Stimulated activated memory B cell treated with anti-CD40 and anti-IgM and Interleukin-4, amounts not matched to agents 10 μg/mL and 1 μg/mL and 100 μg/mL, for 72 hours (primary cell): ENCODE results near the gene TRAP1.

Experiments
- ATAC-seq: fragments of 150-1000 bp; cut with Tn5 transposase; 2 replicates; pipeline ENCODE4 v1.10.0; 2021
- H3K27ac Mint-ChIP-seq: one replicate; pipeline ENCODE4 v1.8.0; 2022; ENCODE audit warnings: mild to moderate bottlenecking, mixed read lengths
- H3K27me3 Mint-ChIP-seq: one replicate; pipeline ENCODE4 v1.8.0; 2022; ENCODE audit warnings: mixed read lengths
- H3K36me3 Mint-ChIP-seq: one replicate; pipeline ENCODE4 v1.8.0; 2022; ENCODE audit warnings: mixed read lengths
- H3K4me1 Mint-ChIP-seq: one replicate; pipeline ENCODE4 v1.8.0; 2022; ENCODE audit warnings: mixed read lengths
- H3K4me3 Mint-ChIP-seq: one replicate; pipeline ENCODE4 v1.8.0; 2022; ENCODE audit warnings: mild to moderate bottlenecking, moderate library complexity, mixed read lengths
- H3K9me3 Mint-ChIP-seq: one replicate; pipeline ENCODE4 v1.8.0; 2022; ENCODE audit warnings: mixed read lengths

The TRAP1 gene

GRCh38 chr16:3744018-3744417, 26.7 kb upstream of the TRAP1 start:
- no peak overlapping the region for H3K4me3 Mint-ChIP-seq
- H3K27ac Mint-ChIP-seq = no peak overlapping the region
- H3K27me3 Mint-ChIP-seq = no peaks in the 10 kb centered on the region
- no peaks in the 10 kb centered on the region for H3K4me1 Mint-ChIP-seq
- ATAC-seq = no peak
- peaks cover 68% of the 10 kb centered on the region for H3K36me3 Mint-ChIP-seq
- no peaks in the 10 kb centered on the region for H3K9me3 Mint-ChIP-seq

- H3K4me1 Mint-ChIP-seq = no peaks in the 10 kb centered on the region
- no peak overlapping the region for H3K4me3 Mint-ChIP-seq
- H3K36me3 Mint-ChIP-seq = peaks cover 75% of the 10 kb centered on the region
- ATAC-seq = no peak
- no peaks in the 10 kb centered on the region for H3K27me3 Mint-ChIP-seq
- no peak overlapping the region for H3K27ac Mint-ChIP-seq
- H3K9me3 Mint-ChIP-seq = no peaks in the 10 kb centered on the region
Observed at GRCh38 chr16:3740934-3741333, 23.6 kb upstream of the TRAP1 start.

- Mint-ChIP-seq H3K4me3 (no peak overlapping the region), H3K4me1 (no peaks in the 10 kb centered on the region), H3K9me3 (no peaks in the 10 kb centered on the region), H3K36me3 (peaks cover 76% of the 10 kb centered on the region), H3K27ac (no peak overlapping the region), H3K27me3 (no peaks in the 10 kb centered on the region)
- ATAC-seq = no peak
Observed at GRCh38 chr16:3740186-3740585, 22.9 kb upstream of the TRAP1 start.

GRCh38 chr16:3739636-3740035, 22.3 kb upstream of the TRAP1 start:
- H3K4me1 Mint-ChIP-seq = no peaks in the 10 kb centered on the region
- ATAC-seq = no peak
- H3K36me3 Mint-ChIP-seq = peaks cover 76% of the 10 kb centered on the region
- H3K9me3 Mint-ChIP-seq = no peaks in the 10 kb centered on the region
- H3K27me3 Mint-ChIP-seq = no peaks in the 10 kb centered on the region
- no peak overlapping the region for H3K27ac Mint-ChIP-seq
- no peak overlapping the region for H3K4me3 Mint-ChIP-seq

GRCh38 chr16:3738541-3738940, 21.2 kb upstream of the TRAP1 start:
- H3K27ac Mint-ChIP-seq = no peak overlapping the region
- H3K4me1 Mint-ChIP-seq = no peaks in the 10 kb centered on the region

GRCh38 chr16:3738128-3738527, 20.8 kb upstream of the TRAP1 start:
- Mint-ChIP-seq H3K27ac (no peak overlapping the region), H3K9me3 (no peaks in the 10 kb centered on the region), H3K4me3 (no peak overlapping the region), H3K36me3 (peaks cover 83% of the 10 kb centered on the region), H3K27me3 (no peaks in the 10 kb centered on the region), H3K4me1 (no peaks in the 10 kb centered on the region)
- no peak for ATAC-seq

More at GRCh38 chr16:3738541-3738940, 21.2 kb upstream of the TRAP1 start:
- no peak for ATAC-seq
- H3K4me3 Mint-ChIP-seq = no peak overlapping the region
- no peaks in the 10 kb centered on the region for H3K27me3 Mint-ChIP-seq
- H3K36me3 Mint-ChIP-seq = peaks cover 81% of the 10 kb centered on the region
- no peaks in the 10 kb centered on the region for H3K9me3 Mint-ChIP-seq

GRCh38 chr16:3737181-3737580, 19.9 kb upstream of the TRAP1 start:
- Mint-ChIP-seq H3K4me1 (no peaks in the 10 kb centered on the region), H3K27me3 (no peaks in the 10 kb centered on the region), H3K36me3 (peaks cover 83% of the 10 kb centered on the region), H3K27ac (no peak overlapping the region), H3K9me3 (no peaks in the 10 kb centered on the region), H3K4me3 (no peak overlapping the region)
- no peak for ATAC-seq

GRCh38 chr16:3736116-3736515, 18.8 kb upstream of the TRAP1 start:
- H3K27ac Mint-ChIP-seq = no peak overlapping the region
- ATAC-seq = no peak
- peaks cover 87% of the 10 kb centered on the region for H3K36me3 Mint-ChIP-seq

GRCh38 chr16:3735541-3735940, 18.2 kb upstream of the TRAP1 start:
- no peak for ATAC-seq
- Mint-ChIP-seq H3K4me1 (no peaks in the 10 kb centered on the region), H3K4me3 (no peak overlapping the region), H3K36me3 (peaks cover 92% of the 10 kb centered on the region), H3K9me3 (no peaks in the 10 kb centered on the region), H3K27me3 (no peaks in the 10 kb centered on the region), H3K27ac (no peak overlapping the region)

More at GRCh38 chr16:3736116-3736515, 18.8 kb upstream of the TRAP1 start:
- Mint-ChIP-seq H3K4me3 (no peak overlapping the region), H3K27me3 (no peaks in the 10 kb centered on the region), H3K4me1 (no peaks in the 10 kb centered on the region), H3K9me3 (no peaks in the 10 kb centered on the region)

- no peak for ATAC-seq
- Mint-ChIP-seq H3K9me3 (no peaks in the 10 kb centered on the region), H3K27ac (no peak overlapping the region), H3K4me3 (no peak overlapping the region), H3K4me1 (no peaks in the 10 kb centered on the region), H3K27me3 (no peaks in the 10 kb centered on the region), H3K36me3 (peaks cover 94% of the 10 kb centered on the region)
Observed at GRCh38 chr16:3734758-3735221, 17.5 kb upstream of the TRAP1 start.

- Mint-ChIP-seq H3K9me3 (no peaks in the 10 kb centered on the region), H3K36me3 (peaks cover 94% of the 10 kb centered on the region), H3K4me1 (no peaks in the 10 kb centered on the region), H3K4me3 (no peak overlapping the region), H3K27ac (no peak overlapping the region), H3K27me3 (no peaks in the 10 kb centered on the region)
- no peak for ATAC-seq
Observed at GRCh38 chr16:3734084-3734757, 16.9 kb upstream of the TRAP1 start.

GRCh38 chr16:3732171-3732570, 14.8 kb upstream of the TRAP1 start:
- H3K9me3 Mint-ChIP-seq = no peaks in the 10 kb centered on the region
- peak overlapping the region; percentile 10 for H3K27ac Mint-ChIP-seq

GRCh38 chr16:3731126-3731935, 14.0 kb upstream of the TRAP1 start:
- H3K27ac Mint-ChIP-seq = peak overlapping the region; percentile 10
- no peaks in the 10 kb centered on the region for H3K27me3 Mint-ChIP-seq
- ATAC-seq = no peak
- no peaks in the 10 kb centered on the region for H3K4me1 Mint-ChIP-seq
- no peaks in the 10 kb centered on the region for H3K9me3 Mint-ChIP-seq
- H3K4me3 Mint-ChIP-seq = no peak overlapping the region
- peaks cover 88% of the 10 kb centered on the region for H3K36me3 Mint-ChIP-seq

More at GRCh38 chr16:3732171-3732570, 14.8 kb upstream of the TRAP1 start:
- Mint-ChIP-seq H3K36me3 (peaks cover 92% of the 10 kb centered on the region), H3K4me3 (no peak overlapping the region), H3K4me1 (no peaks in the 10 kb centered on the region), H3K27me3 (no peaks in the 10 kb centered on the region)
- ATAC-seq = no peak

GRCh38 chr16:3730161-3731125, 13.1 kb upstream of the TRAP1 start:
- Mint-ChIP-seq H3K27me3 (no peaks in the 10 kb centered on the region), H3K36me3 (peaks cover 85% of the 10 kb centered on the region), H3K27ac (no peak overlapping the region), H3K4me3 (no peak overlapping the region), H3K9me3 (no peaks in the 10 kb centered on the region), H3K4me1 (no peaks in the 10 kb centered on the region)
- peak; percentile 6 for ATAC-seq
